ENCODE measurements around the gene SSPN.

GRCh38 chr12:26185532-26186320 is 9.6 kb upstream of the SSPN start:
- TF ChIP-seq CTCF (conservative IDR thresholded peaks at IDR 0.05), result no peak
- TF ChIP-seq ZFX (IDR thresholded peaks at IDR 0.05), result no peak
